SK-N-SH (cell line): ENCODE data around the gene MOGAT3. TPM values are rescaled to one million over a fixed set of nuclear protein-coding genes. Genes with fewer than 3 reads are reported as not detected.

ENCODE experiments used
- CTCF ChIA-PET: fragments of 300-600, 350-600 bp; formaldehyde crosslinking; extraction: SDS; loops from one replicate; lab custom pipeline; 2021; lab: Yijun Ruan, JAX
- POLR2A ChIA-PET: fragments of 350-600 bp; sonication (Branson Sonifier 250); formaldehyde crosslinking; extraction: SDS; loops from one replicate; lab custom pipeline; 2020; ENCODE audit warnings: antibody characterized with exemption, inconsistent platforms; lab: Yijun Ruan, JAX
- DNase-seq: peaks from one replicate; pipeline ENCODE4 v3.0.0; 2012
- H2AFZ ChIP-seq: fragments of 200-600 bp; sonication (generic); 2 replicates; pipeline ENCODE4 v1.8.1; 2016; ENCODE audit warnings: antibody characterized with exemption, mild to moderate bottlenecking, low read depth
- H3F3A ChIP-seq: fragments of 200-600 bp; sonication (generic); replicated peaks from 2 replicates; pipeline ENCODE3; 2016; ENCODE audit warnings: antibody characterized with exemption, mild to moderate bottlenecking; ENCODE audit not compliant: insufficient read depth
- H3K27ac ChIP-seq, 2 experiments: fragments of 200-500 bp in 1 of 2; fragments of 200-600 bp in 1 of 2; sonication (Bioruptor generic) in 1 of 2; sonication (generic), shearing (Covaris generic) in 1 of 2; 2 replicates each; pipeline versions ENCODE4 v1.5.1 to v1.6.1; 2014 to 2016; ENCODE audit warnings: low read depth in 2 of 2, inconsistent platforms in 1 of 2, low read length in 1 of 2, mild to moderate bottlenecking in 1 of 2, mixed read lengths in 1 of 2
- H3K27me3 ChIP-seq: fragments of 200-600 bp; sonication (generic), shearing (Covaris generic); 2 replicates; pipeline ENCODE4 v1.6.1; 2016; ENCODE audit warnings: mixed run types; ENCODE audit not compliant: insufficient read depth
- H3K36me3 ChIP-seq, 2 experiments: fragments of 200-500 bp in 1 of 2; fragments of 200-600 bp in 1 of 2; sonication (Bioruptor generic) in 1 of 2; sonication (generic) in 1 of 2; replicated peaks in 1 of 2; 2 replicates each; pipeline versions ENCODE3 to v1.5.1; 2014 to 2016; ENCODE audit warnings: low read length in 1 of 2, mild to moderate bottlenecking in 1 of 2; ENCODE audit not compliant: insufficient read depth in 2 of 2, control insufficient read depth in 1 of 2
- H3K4me1 ChIP-seq, 2 experiments: fragments of 200-500 bp in 1 of 2; fragments of 200-600 bp in 1 of 2; sonication (Bioruptor generic) in 1 of 2; sonication (generic), shearing (Covaris generic) in 1 of 2; 2 replicates each; pipeline versions ENCODE4 v1.5.1 to v1.6.1; 2014 to 2016; ENCODE audit warnings: low read depth in 1 of 2, low read length in 1 of 2, mixed run types in 1 of 2; ENCODE audit not compliant: insufficient read depth in 2 of 2, control insufficient read depth in 1 of 2
- H3K4me2 ChIP-seq: fragments of 200-600 bp; sonication (generic), shearing (Covaris generic); 2 replicates; pipeline ENCODE4 v1.6.1; 2017; ENCODE audit warnings: mixed run types
- H3K4me3 ChIP-seq, 2 experiments: fragments of 200-500 bp in 1 of 2; fragments of 200-600 bp in 1 of 2; sonication (Bioruptor generic) in 1 of 2; sonication (generic), shearing (Covaris generic) in 1 of 2; 2 replicates each; pipeline versions ENCODE4 v1.5.1 to v1.8.1; 2014 to 2016; ENCODE audit warnings: low read depth in 2 of 2, inconsistent platforms in 1 of 2, low read length in 1 of 2, mild to moderate bottlenecking in 1 of 2, mixed read lengths in 1 of 2, moderate library complexity in 1 of 2
- H3K79me2 ChIP-seq: fragments of 200-600 bp; sonication (generic); 2 replicates; pipeline ENCODE4 v1.8.1; 2017; ENCODE audit warnings: mild to moderate bottlenecking; ENCODE audit not compliant: insufficient read depth
- H3K9ac ChIP-seq: fragments of 200-600 bp; sonication (generic); 2 replicates; pipeline ENCODE4 v1.6.1; 2017; ENCODE audit warnings: mixed run types
- H3K9me2 ChIP-seq: fragments of 200-600 bp; sonication (generic); 2 replicates; pipeline ENCODE4 v1.6.1; 2017; ENCODE audit warnings: mixed run types
- H3K9me3 ChIP-seq: fragments of 200-600 bp; sonication (generic); 2 replicates; pipeline ENCODE4 v1.6.1; 2017; ENCODE audit warnings: mixed run types, mild to moderate bottlenecking, moderate library complexity
- H4K20me1 ChIP-seq: fragments of 200-600 bp; sonication (generic); 2 replicates; pipeline ENCODE4 v1.6.1; 2017; ENCODE audit warnings: mild to moderate bottlenecking, mixed run types; ENCODE audit not compliant: insufficient read depth
- CTCF ChIP-seq: fragments of 200-600 bp; sonication (generic); IDR thresholded peaks from 2 replicates; pipeline ENCODE4 v1.6.1; 2017; ENCODE audit warnings: antibody characterized with exemption, mild to moderate bottlenecking, moderate library complexity
- FOSL2 ChIP-seq: IDR thresholded peaks from 2 replicates; pipeline ENCODE4 v1.4.0; 2012; ENCODE audit warnings: low read depth, mild to moderate bottlenecking, moderate library complexity, borderline replicate concordance
- GATA2 ChIP-seq: sonication (generic); formaldehyde crosslinking; IDR thresholded peaks from 2 replicates; pipeline ENCODE4 v1.5.0; 2020; ENCODE audit warnings: mild to moderate bottlenecking, missing genetic modification reagents
- JUND ChIP-seq: IDR thresholded peaks from 2 replicates; pipeline ENCODE4 v1.4.0; 2012
- MEF2A ChIP-seq: IDR thresholded peaks from 2 replicates; pipeline ENCODE4 v1.4.0; 2012; ENCODE audit warnings: low read depth, borderline replicate concordance
- PBX3 ChIP-seq: IDR thresholded peaks from 2 replicates; pipeline ENCODE4; 2012
- RAD21 ChIP-seq: IDR thresholded peaks from 2 replicates; pipeline ENCODE4 v1.6.1; 2012; ENCODE audit warnings: mild to moderate bottlenecking, low read length
- REST ChIP-seq: IDR thresholded peaks from 2 replicates; pipeline ENCODE4 v1.6.1; 2012; ENCODE audit warnings: mild to moderate bottlenecking, low read depth, low read length, moderate library complexity
- SIN3A ChIP-seq: IDR thresholded peaks from 2 replicates; pipeline ENCODE4 v1.6.1; 2012; ENCODE audit warnings: low read depth, mild to moderate bottlenecking, low read length, moderate library complexity, borderline replicate concordance
- USF2 ChIP-seq: fragments of 150-350 bp; IDR thresholded peaks from 2 replicates; pipeline ENCODE4 v1.6.1; 2017; ENCODE audit warnings: antibody characterized with exemption, low read length, low read depth, borderline replicate concordance
- YY1 ChIP-seq: IDR thresholded peaks from 2 replicates; pipeline ENCODE4 v1.4.0; 2012; ENCODE audit warnings: low read depth, mild to moderate bottlenecking
- WGBS: methylation state at CpG from one replicate; pipeline ENCODE4 v1.1.6; 2017; ENCODE audit warnings: low lambda C conversion rate; 5-methylcytosine and 5-hydroxymethylcytosine counted together
- polyA plus RNA-seq, 3 experiments: library from polyadenylated mRNA; depleted of rRNA; stranded (reverse); fragments of >200 nt; gene quantifications; 2 replicates each; pipeline ENCODE4 v1.2.3, GENCODE V29; 2012

The MOGAT3 gene
- polyA plus RNA-seq, 1 of the 3 experiments (the other 2 are of a cell fraction), result not detected

GRCh38 chr7:101169110-101169837 lies 31.6 kb downstream of the MOGAT3 start (continued):
- TF ChIP-seq MEF2A (no peak), RAD21 (no peak), GATA2 (CRISPR knock-in tag) (no peak), REST (0 out of 2 replicates have a peak, but pooled peaks have one; percentile 51), PBX3 (no peak; the same call in 1 of the 2 replicates), YY1 (no peak)

- no peaks in the 10 kb centered on the region for H3K36me3 ChIP-seq
- peak; percentile 11 for TF ChIP-seq CTCF
- TF ChIP-seq SIN3A, result no peak
- TF ChIP-seq USF2, result no peak
- peak; percentile 33; the same call in 1 of the 2 replicates for TF ChIP-seq JUND
- peak; percentile 79 for TF ChIP-seq FOSL2
- H4K20me1 ChIP-seq, result peaks cover 17% of the 10 kb centered on the region
- H3K4me3 ChIP-seq, result peak overlapping the region in 1 of 2 experiments; percentile 43; a peak in 2 of 4 replicates
- ChIA-PET CTCF (interaction anchor here (0.7 to 2.9 kb wide), 13 partner anchors 9 to 114 kb away, joined by 3 to 26 read pairs (median 4); partner anchors contain the start of gene AP1S1), POLR2A (interaction anchor here (0.5 to 1.4 kb wide), 5 partner anchors 10 to 73 kb away, joined by 3 to 7 read pairs (median 3); partner anchors contain the start of gene NAT16)
- H3K4me1 ChIP-seq, result peaks cover 36 to 61% of the 10 kb centered on the region in 2 experiments
- peak overlapping the region in 1 of 2 experiments; percentile 67; a peak in 2 of 4 replicates for H3K27ac ChIP-seq
- peaks cover 37% of the 10 kb centered on the region for H3F3A ChIP-seq
- H3K4me2 ChIP-seq, result peak overlapping the region; percentile 98
- WGBS, result 7% methylated on average over 6 of the region's 6 CpGs
- no peaks in the 10 kb centered on the region for H3K79me2 ChIP-seq
- DNase-seq, result no peak
- H3K9ac ChIP-seq, result no peak overlapping the region
- H3K27me3 ChIP-seq, result no peaks in the 10 kb centered on the region; the same call in 1 of the 2 replicates
- no peaks in the 10 kb centered on the region for H3K9me2 ChIP-seq
- H2AFZ ChIP-seq, result no peak overlapping the region
- no peaks in the 10 kb centered on the region for H3K9me3 ChIP-seq
Observed at GRCh38 chr7:101168412-101169049, 32.3 kb downstream of the MOGAT3 start.
